A673 (cell line): ENCODE results near the gene METRNL. TPM values are rescaled to one million over a fixed set of nuclear protein-coding genes. Genes with fewer than 3 reads are reported as not detected.
"Not testable (repeated sequence)": the region's sequence is repeated elsewhere in the genome, so short reads cannot be mapped to it uniquely, and the experiment has no call there.

Experiments used
- BruUV-seq: library from RNA; stranded (reverse); fragments of 400-500 nt; replicated peaks from 2 replicates; lab custom pipeline; 2021; lab: Mats Ljungman, UMichigan
- CTCF ChIA-PET: fragments of 300-600 bp; sonication (Branson Sonifier 250); formaldehyde crosslinking; loops from one replicate; lab custom pipeline; 2022; ENCODE audit warnings: antibody characterized with exemption; lab: Charles Lee
- POLR2A ChIA-PET: fragments of 300-600 bp; sonication (Branson Sonifier 250); formaldehyde crosslinking; loops from one replicate; lab custom pipeline; 2022; ENCODE audit warnings: antibody characterized with exemption; ENCODE audit not compliant: low non-redundant PET; lab: Charles Lee
- DNase-seq: peaks from one replicate; pipeline ENCODE4 v3.0.0-alpha.2; 2015; ENCODE audit warnings: low spot score
- H3K27ac ChIP-seq: fragments of 200-600 bp; sonication (generic); 2 replicates; pipeline ENCODE4 v1.5.1; 2016; ENCODE audit warnings: mixed run types, low read depth, mild to moderate bottlenecking, mixed read lengths, antibody characterized with exemption, low read length; ENCODE audit not compliant: poor library complexity, severe bottlenecking
- H3K27me3 ChIP-seq: fragments of 200-600 bp; sonication (generic); replicated peaks from 2 replicates; pipeline ENCODE4 v1.6.1; 2017; ENCODE audit warnings: mixed run types, low read depth, mild to moderate bottlenecking, mixed read lengths, antibody characterized with exemption, low read length; ENCODE audit not compliant: insufficient read depth, poor library complexity
- H3K36me3 ChIP-seq: fragments of 200-600 bp; sonication (generic); 2 replicates; pipeline ENCODE4 v1.6.1; 2016; ENCODE audit warnings: mixed run types, mild to moderate bottlenecking, mixed read lengths, antibody characterized with exemption, low read length; ENCODE audit not compliant: insufficient read depth, poor library complexity, severe bottlenecking
- H3K4me1 ChIP-seq: fragments of 200-600 bp; sonication (generic); 2 replicates; pipeline ENCODE4 v1.6.1; 2017; ENCODE audit warnings: mixed run types, mild to moderate bottlenecking, mixed read lengths, antibody characterized with exemption, low read length; ENCODE audit not compliant: insufficient read depth, poor library complexity, severe bottlenecking
- H3K4me3 ChIP-seq: fragments of 200-600 bp; sonication (generic); 2 replicates; pipeline ENCODE4 v1.5.1; 2016; ENCODE audit warnings: low read depth, mixed run types, mild to moderate bottlenecking, mixed read lengths, low read length; ENCODE audit not compliant: poor library complexity, severe bottlenecking
- H3K9me3 ChIP-seq: fragments of 200-600 bp; sonication (generic); 2 replicates; pipeline ENCODE4 v1.6.1; 2016; ENCODE audit warnings: mixed run types, low read depth, mild to moderate bottlenecking, mixed read lengths, antibody characterized with exemption, low read length; ENCODE audit not compliant: poor library complexity, severe bottlenecking
- EZH2 ChIP-seq: fragments of 200-600 bp; sonication (generic); IDR thresholded peaks from 2 replicates; pipeline ENCODE4 v1.6.1; 2017; ENCODE audit warnings: borderline replicate concordance, low read depth, mild to moderate bottlenecking, mixed read lengths, antibody characterized with exemption, low read length; ENCODE audit not compliant: poor library complexity, severe bottlenecking
- intact Hi-C: fragments of 100-400 bp; cut with micrococcal nuclease; formaldehyde crosslinking; loops from one replicate; pipeline ENCODE4 v1.10.0; 2022; ENCODE audit not compliant: unreplicated experiment
- total RNA-seq: library from RNA; stranded (reverse); gene quantifications from 2 replicates; pipeline ENCODE4 v1.2.3, GENCODE V29; 2021
- TF ChIP-seq, protein P1 (sequence below): fragments of 300-800, 200-600 bp; sonication (generic); conservative IDR thresholded peaks from 2 replicates; pipeline ENCODE4 v1.5.1; 2017; ENCODE audit warnings: low read depth, mild to moderate bottlenecking, antibody characterized with exemption, low read length, moderate library complexity, mixed read lengths

The METRNL gene
- total RNA-seq, 1 experiment from 2014 or later = 16.5 TPM

GRCh38 chr17:83046448-83047181 lies 32.8 kb upstream of the METRNL start:
- H3K4me3 ChIP-seq = no peak overlapping the region
- TF ChIP-seq EZH2 = no peak
- TF ChIP-seq, protein P1, sequence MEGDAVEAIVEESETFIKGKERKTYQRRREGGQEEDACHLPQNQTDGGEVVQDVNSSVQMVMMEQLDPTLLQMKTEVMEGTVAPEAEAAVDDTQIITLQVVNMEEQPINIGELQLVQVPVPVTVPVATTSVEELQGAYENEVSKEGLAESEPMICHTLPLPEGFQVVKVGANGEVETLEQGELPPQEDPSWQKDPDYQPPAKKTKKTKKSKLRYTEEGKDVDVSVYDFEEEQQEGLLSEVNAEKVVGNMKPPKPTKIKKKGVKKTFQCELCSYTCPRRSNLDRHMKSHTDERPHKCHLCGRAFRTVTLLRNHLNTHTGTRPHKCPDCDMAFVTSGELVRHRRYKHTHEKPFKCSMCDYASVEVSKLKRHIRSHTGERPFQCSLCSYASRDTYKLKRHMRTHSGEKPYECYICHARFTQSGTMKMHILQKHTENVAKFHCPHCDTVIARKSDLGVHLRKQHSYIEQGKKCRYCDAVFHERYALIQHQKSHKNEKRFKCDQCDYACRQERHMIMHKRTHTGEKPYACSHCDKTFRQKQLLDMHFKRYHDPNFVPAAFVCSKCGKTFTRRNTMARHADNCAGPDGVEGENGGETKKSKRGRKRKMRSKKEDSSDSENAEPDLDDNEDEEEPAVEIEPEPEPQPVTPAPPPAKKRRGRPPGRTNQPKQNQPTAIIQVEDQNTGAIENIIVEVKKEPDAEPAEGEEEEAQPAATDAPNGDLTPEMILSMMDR = no peak
- H3K27ac ChIP-seq = no peak overlapping the region
- CTCF ChIA-PET = interaction anchor here (0.6 kb wide), 1 partner anchor 28 kb away, joined by 3 read pairs; no protein-coding TSS in a partner anchor
- no peaks in the 10 kb centered on the region for H3K4me1 ChIP-seq
- H3K36me3 ChIP-seq = peaks cover 14% of the 10 kb centered on the region
- H3K27me3 ChIP-seq = no peaks in the 10 kb centered on the region
- intact Hi-C loops = no loop called here
- POLR2A ChIA-PET = no interaction called here
- BruUV-seq = no TSS peak
- H3K9me3 ChIP-seq = peaks cover 16% of the 10 kb centered on the region
- no peak for DNase-seq

DNA sequence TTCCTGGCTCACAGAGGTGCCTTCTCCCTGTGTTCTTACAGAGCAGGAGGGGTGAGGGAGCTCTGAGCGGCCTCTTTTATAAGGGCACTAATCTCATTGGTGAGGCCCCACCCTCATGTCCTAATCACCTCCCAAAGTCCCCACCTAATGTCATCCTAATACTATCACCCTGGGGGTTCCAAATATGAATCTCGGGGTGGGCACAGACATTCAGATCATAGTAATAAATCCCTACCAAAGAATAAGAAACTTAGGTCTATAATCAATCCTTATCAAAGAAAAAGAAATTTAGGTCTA lies 32.3 kb upstream of the METRNL start:
- Histone ChIP-seq H3K4me3 (no peak overlapping the region), H3K9me3 (peaks cover 10% of the 10 kb centered on the region), H3K36me3 (peaks cover 10% of the 10 kb centered on the region), H3K27me3 (no peaks in the 10 kb centered on the region), H3K27ac (no peak overlapping the region), H3K4me1 (peaks cover 1% of the 10 kb centered on the region)
- BruUV-seq = no TSS peak
- intact Hi-C loops = no loop called here
- POLR2A ChIA-PET = no interaction called here
- CTCF ChIA-PET = no interaction called here
- DNase-seq = no peak
- TF ChIP-seq, protein P1 = no peak
- no peak for TF ChIP-seq EZH2

DNA sequence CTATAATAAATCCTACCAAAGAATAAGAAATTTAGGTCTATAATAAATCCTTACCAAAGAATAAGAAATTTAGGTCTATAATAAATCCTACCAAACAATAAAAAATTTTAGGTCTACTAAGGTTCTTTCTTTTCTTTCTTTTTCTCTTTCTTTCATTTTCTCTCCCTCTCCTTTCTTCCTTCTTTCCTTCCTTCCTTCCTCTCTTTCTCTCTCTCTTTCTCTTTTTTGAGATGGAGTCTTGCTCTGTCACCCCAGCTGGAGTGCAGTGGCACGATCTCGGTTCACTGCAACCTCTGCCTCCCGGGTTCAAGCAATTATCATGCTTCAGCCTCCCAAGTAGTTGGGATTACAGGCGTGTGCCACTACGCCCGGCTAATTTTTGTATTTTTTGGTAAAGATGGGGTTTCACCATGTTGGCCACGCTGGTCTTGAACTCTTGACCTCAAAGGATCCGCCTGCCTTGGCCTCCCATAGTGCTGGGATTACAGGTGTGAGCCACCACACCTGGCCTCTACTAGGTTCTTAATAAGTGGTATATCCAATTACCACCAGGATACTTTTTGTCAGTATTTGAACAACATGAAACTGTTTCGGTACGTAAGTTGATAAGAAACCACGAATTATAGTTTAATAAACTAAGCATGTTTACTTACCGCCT lies 31.5 kb upstream of the METRNL start:
- H3K36me3 ChIP-seq, H3K9me3 ChIP-seq, CTCF ChIA-PET, POLR2A ChIA-PET, BruUV-seq, H3K27me3 ChIP-seq, H3K4me1 ChIP-seq, H3K4me3 ChIP-seq, intact Hi-C loops, DNase-seq, H3K27ac ChIP-seq: not testable (repeated sequence)
